HG02938 (cell line): ENCODE data around the gene STPG4.

Source experiments
- ATAC-seq: cut with Tn5 transposase; IDR thresholded peaks from one replicate; pipeline ENCODE4 v1.9.1; 2021; ENCODE audit warnings: mild to moderate bottlenecking, moderate library complexity; ENCODE audit not compliant: unreplicated experiment

STPG4 gene

GRCh38 chr2:47093626-47094025 lies 61.5 kb downstream of the STPG4 start:
- ATAC-seq, result no peak

GRCh38 chr2:47092465-47092864 lies 62.6 kb downstream of the STPG4 start:
- no peak for ATAC-seq

- ATAC-seq, result no peak
These were observed 64.0 kb downstream of the STPG4 start for GRCh38 chr2:47091118-47091517.

- no peak for ATAC-seq
These were observed 66.0 kb downstream of the STPG4 start for GRCh38 chr2:47089083-47089464.

- no peak for ATAC-seq
These were observed 66.6 kb downstream of the STPG4 start for GRCh38 chr2:47088371-47089082.

- ATAC-seq, result no peak
These were observed 68.1 kb downstream of the STPG4 start for GRCh38 chr2:47087051-47087450.

GRCh38 chr2:47086571-47086970 lies 68.5 kb downstream of the STPG4 start:
- no peak for ATAC-seq

GRCh38 chr2:47086054-47086471 lies 69.0 kb downstream of the STPG4 start:
- no peak for ATAC-seq

- no peak for ATAC-seq
These were observed 71.0 kb downstream of the STPG4 start for GRCh38 chr2:47083886-47084687.

GRCh38 chr2:47083485-47083884 lies 71.6 kb downstream of the STPG4 start:
- ATAC-seq, result no peak

- ATAC-seq, result no peak
These were observed 72.1 kb downstream of the STPG4 start for GRCh38 chr2:47083005-47083404.

- no peak for ATAC-seq
These were observed 74.2 kb downstream of the STPG4 start for GRCh38 chr2:47080888-47081301.

- no peak for ATAC-seq
These were observed 75.3 kb downstream of the STPG4 start for GRCh38 chr2:47079515-47080412.

- no peak for ATAC-seq
These were observed 76.3 kb downstream of the STPG4 start for GRCh38 chr2:47078541-47079482.

GRCh38 chr2:47077442-47078117 lies 77.5 kb downstream of the STPG4 start:
- no peak for ATAC-seq

GRCh38 chr2:47076586-47077441 lies 78.3 kb downstream of the STPG4 start:
- no peak for ATAC-seq

- no peak for ATAC-seq
These were observed 79.0 kb downstream of the STPG4 start for GRCh38 chr2:47076126-47076506.

GRCh38 chr2:47075361-47076125 lies 79.6 kb downstream of the STPG4 start:
- no peak for ATAC-seq
